UCSD-AML1 (cell line): ENCODE data around the gene TGFB1I1.
A peak's percentile ranks its signal among the peaks of the same experiment; 100 is the strongest.
"Not testable (repeated sequence)": the region's sequence is repeated elsewhere in the genome, so short reads cannot be mapped to it uniquely, and the experiment has no call there.

Experiments used
- DNase-seq: peaks from one replicate; lab custom pipeline; 2025; ENCODE audit not compliant: unreplicated experiment; lab: John Stamatoyannopoulos, UW

The TGFB1I1 gene

GRCh38 chr16:31487071-31487719 is 15.2 kb downstream of the TGFB1I1 start:
- DNase-seq, result no peak

GRCh38 chr16:31487720-31488467 is 15.9 kb downstream of the TGFB1I1 start:
- no peak for DNase-seq

GRCh38 chr16:31488468-31489297 is 16.7 kb downstream of the TGFB1I1 start:
- no peak for DNase-seq

GRCh38 chr16:31489298-31489564 is 17.3 kb downstream of the TGFB1I1 start:
- DNase-seq, result no peak

GRCh38 chr16:31489616-31490584 is 17.9 kb downstream of the TGFB1I1 start:
- DNase-seq, result no peak

GRCh38 chr16:31491778-31492418 is 19.9 kb downstream of the TGFB1I1 start:
- no peak for DNase-seq

GRCh38 chr16:31493506-31494125 is 21.7 kb downstream of the TGFB1I1 start:
- DNase-seq, result no peak

GRCh38 chr16:31496670-31497069 is 24.7 kb downstream of the TGFB1I1 start:
- no peak for DNase-seq

- no peak for DNase-seq
These were observed 26.5 kb downstream of the TGFB1I1 start for GRCh38 chr16:31498493-31498892.

GRCh38 chr16:31499928-31500327 is 28.0 kb downstream of the TGFB1I1 start:
- no peak for DNase-seq

- DNase-seq, result no peak
These were observed 29.4 kb downstream of the TGFB1I1 start for GRCh38 chr16:31501226-31501965.

- DNase-seq, result no peak
These were observed 30.0 kb downstream of the TGFB1I1 start for GRCh38 chr16:31501966-31502348.

- no peak for DNase-seq
These were observed 31.0 kb downstream of the TGFB1I1 start for GRCh38 chr16:31502981-31503380.

GRCh38 chr16:31503555-31503954 is 31.6 kb downstream of the TGFB1I1 start:
- DNase-seq, result not testable (repeated sequence)

GRCh38 chr16:31504159-31504558 is 32.2 kb downstream of the TGFB1I1 start:
- DNase-seq, result no peak

GRCh38 chr16:31505483-31505882 is 33.5 kb downstream of the TGFB1I1 start:
- no peak for DNase-seq

GRCh38 chr16:31507617-31507928 is 35.6 kb downstream of the TGFB1I1 start:
- DNase-seq, result no peak

GRCh38 chr16:31507929-31508705 is 36.2 kb downstream of the TGFB1I1 start, which contains the start of gene RUSF1:
RUSF1 (minus strand) TSS chr16:31508391; CDS start chr16:31508373, 18 bp downstream.
- DNase-seq, result peak; percentile 89
